Keratinocyte (primary cell): ENCODE data around the gene CCDC197.

ENCODE experiments used
- EZH2 ChIP-seq: IDR thresholded peaks from one replicate; pipeline ENCODE4 v1.6.1; 2012; ENCODE audit warnings: inconsistent platforms, mild to moderate bottlenecking, low read length, moderate library complexity
- TF ChIP-seq, protein P1 (sequence below), 3 experiments: IDR thresholded peaks in 1 of 3; conservative IDR thresholded peaks in 1 of 3; optimal IDR thresholded peaks in 1 of 3; 2 replicates in 2 of 3; 3 replicates in 1 of 3; pipeline versions ENCODE3 to v1.5.1; 2011; ENCODE audit warnings: low read length in 3 of 3, mild to moderate bottlenecking in 3 of 3, moderate library complexity in 2 of 3, control low read depth in 1 of 3, inconsistent platforms in 1 of 3; ENCODE audit not compliant: insufficient read depth in 2 of 3; ENCODE audit errors: extremely low read depth in 1 of 3

- TF ChIP-seq, protein P1, sequence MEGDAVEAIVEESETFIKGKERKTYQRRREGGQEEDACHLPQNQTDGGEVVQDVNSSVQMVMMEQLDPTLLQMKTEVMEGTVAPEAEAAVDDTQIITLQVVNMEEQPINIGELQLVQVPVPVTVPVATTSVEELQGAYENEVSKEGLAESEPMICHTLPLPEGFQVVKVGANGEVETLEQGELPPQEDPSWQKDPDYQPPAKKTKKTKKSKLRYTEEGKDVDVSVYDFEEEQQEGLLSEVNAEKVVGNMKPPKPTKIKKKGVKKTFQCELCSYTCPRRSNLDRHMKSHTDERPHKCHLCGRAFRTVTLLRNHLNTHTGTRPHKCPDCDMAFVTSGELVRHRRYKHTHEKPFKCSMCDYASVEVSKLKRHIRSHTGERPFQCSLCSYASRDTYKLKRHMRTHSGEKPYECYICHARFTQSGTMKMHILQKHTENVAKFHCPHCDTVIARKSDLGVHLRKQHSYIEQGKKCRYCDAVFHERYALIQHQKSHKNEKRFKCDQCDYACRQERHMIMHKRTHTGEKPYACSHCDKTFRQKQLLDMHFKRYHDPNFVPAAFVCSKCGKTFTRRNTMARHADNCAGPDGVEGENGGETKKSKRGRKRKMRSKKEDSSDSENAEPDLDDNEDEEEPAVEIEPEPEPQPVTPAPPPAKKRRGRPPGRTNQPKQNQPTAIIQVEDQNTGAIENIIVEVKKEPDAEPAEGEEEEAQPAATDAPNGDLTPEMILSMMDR (optimal IDR thresholded peaks at IDR 0.05 in 1 of 3, IDR thresholded peaks at IDR 0.05 in 1 of 3, conservative IDR thresholded peaks at IDR 0.05 in 1 of 3; ENCODE audit: extremely low read depth in 1 of 3, insufficient read depth in 2 of 3, low read length in 3 of 3), result no peak
- TF ChIP-seq EZH2, result no peak
These were observed 9.7 kb upstream of the CCDC197 start for GRCh38 chr14:93987376-93987775.
